Right lung (tissue), 5 donors: ENCODE results near the gene CLPTM1. TPM values are rescaled to one million over a fixed set of nuclear protein-coding genes. Genes with fewer than 3 reads are reported as not detected.
"Not testable (repeated sequence)": the region's sequence is repeated elsewhere in the genome, so short reads cannot be mapped to it uniquely, and the experiment has no call there.

ENCODE experiments used
- DNase-seq, 2 donors: peaks; one replicate each; pipeline ENCODE4 v3.0.0-alpha.2; 2013
- polyA plus RNA-seq, 5 donors: library from polyadenylated mRNA; unstranded; fragments of 120-200 nt; gene quantifications; one replicate each; pipeline versions ENCODE4 v1.2.1 to v1.2.3, GENCODE V29; 2013; ENCODE audit warnings: inconsistent platforms in 1 of 5, low replicate concordance in 1 of 5; ENCODE audit not compliant: insufficient read length in 5 of 5, insufficient read depth in 1 of 5

The CLPTM1 gene
- polyA plus RNA-seq, 5 donors = 55.4 to 78.7 (median 67.1) TPM

GRCh38 chr19:44931541-44931940 is 23.6 kb upstream of the CLPTM1 start:
- DNase-seq = no peak

GRCh38 chr19:44939668-44940067 is 15.5 kb upstream of the CLPTM1 start:
- no peak for DNase-seq

- no peak for DNase-seq
Measured at GRCh38 chr19:44942067-44942571, 13.1 kb upstream of the CLPTM1 start, which contains the start of gene APOC4. Gene APOC4, plus strand, starts transcription at chr19:44942237. Its CDS starts 41 bp downstream, at chr19:44942278.

GRCh38 chr19:44943801-44944249 is 11.4 kb upstream of the CLPTM1 start:
- no peak for DNase-seq

GRCh38 chr19:44947041-44947581 is 8.1 kb upstream of the CLPTM1 start:
- no peak for DNase-seq

- DNase-seq = no peak
Measured at GRCh38 chr19:44948237-44948636, 6.9 kb upstream of the CLPTM1 start.

GRCh38 chr19:44948763-44949374 is 6.3 kb upstream of the CLPTM1 start:
- no peak for DNase-seq

- DNase-seq = no peak
Measured at GRCh38 chr19:44949550-44949949, 5.6 kb upstream of the CLPTM1 start.

- peak; percentile 63 to 75 for DNase-seq
Measured at GRCh38 chr19:44951179-44952159, 3.7 kb upstream of the CLPTM1 start.

- no peak for DNase-seq
Measured at GRCh38 chr19:44954278-44954648, 917 bp upstream of the CLPTM1 start.

- DNase-seq = no peak
Measured at GRCh38 chr19:44955505-44956439, 592 bp downstream of the CLPTM1 start.

GRCh38 chr19:44957526-44957925 is 2.3 kb downstream of the CLPTM1 start:
- no peak for DNase-seq

- DNase-seq = no peak
Measured at GRCh38 chr19:44958090-44958489, 2.9 kb downstream of the CLPTM1 start.

GRCh38 chr19:44959691-44960090 is 4.5 kb downstream of the CLPTM1 start:
- no peak for DNase-seq

GRCh38 chr19:44960906-44961728 is 5.9 kb downstream of the CLPTM1 start:
- DNase-seq = no peak

GRCh38 chr19:44961821-44962220 is 6.6 kb downstream of the CLPTM1 start:
- no peak for DNase-seq

- no peak for DNase-seq
Measured at GRCh38 chr19:44968118-44968517, 12.9 kb downstream of the CLPTM1 start.

GRCh38 chr19:44968670-44969069 is 13.5 kb downstream of the CLPTM1 start:
- no peak for DNase-seq

- no peak for DNase-seq
Measured at GRCh38 chr19:44969437-44969836, 14.3 kb downstream of the CLPTM1 start.

- DNase-seq = not testable (repeated sequence)
Measured at GRCh38 chr19:44971451-44971850, 16.3 kb downstream of the CLPTM1 start.
